ENCODE measurements around the gene H1-8.
"Not testable (repeated sequence)": the region's sequence is repeated elsewhere in the genome, so short reads cannot be mapped to it uniquely, and the experiment has no call there.

Gene H1-8

GRCh38 chr3:129515108-129515820 lies 27.7 kb upstream of the H1-8 start:
- not testable (repeated sequence) for DNase-seq (ENCODE audit: low spot score)

- DNase-seq (ENCODE audit: low spot score), result not testable (repeated sequence)
Observed at GRCh38 chr3:129515821-129516432, 27.0 kb upstream of the H1-8 start.

GRCh38 chr3:129517516-129517915 lies 25.5 kb upstream of the H1-8 start:
- DNase-seq (ENCODE audit: low spot score), result no peak

GRCh38 chr3:129518038-129518561 lies 24.9 kb upstream of the H1-8 start:
- no peak for DNase-seq (ENCODE audit: low spot score)

- no peak for DNase-seq (ENCODE audit: low spot score)
Observed at GRCh38 chr3:129518581-129518980, 24.4 kb upstream of the H1-8 start.

GRCh38 chr3:129519449-129519848 lies 23.5 kb upstream of the H1-8 start:
- no peak for DNase-seq (ENCODE audit: low spot score)

- no peak for DNase-seq (ENCODE audit: low spot score)
Observed at GRCh38 chr3:129519896-129520715, 22.9 kb upstream of the H1-8 start.

GRCh38 chr3:129520960-129521359 lies 22.0 kb upstream of the H1-8 start:
- no peak for DNase-seq (ENCODE audit: low spot score)

GRCh38 chr3:129521611-129522010 lies 21.4 kb upstream of the H1-8 start:
- DNase-seq (ENCODE audit: low spot score), result no peak

GRCh38 chr3:129522953-129523352 lies 20.0 kb upstream of the H1-8 start:
- DNase-seq (ENCODE audit: low spot score), result no peak

GRCh38 chr3:129524081-129524480 lies 18.9 kb upstream of the H1-8 start:
- no peak for DNase-seq (ENCODE audit: low spot score)

GRCh38 chr3:129525341-129525968 lies 17.5 kb upstream of the H1-8 start:
- no peak for DNase-seq (ENCODE audit: low spot score)

- peak; percentile 70 for DNase-seq (ENCODE audit: low spot score)
Observed at GRCh38 chr3:129526121-129526900, 16.7 kb upstream of the H1-8 start.

GRCh38 chr3:129527262-129527661 lies 15.7 kb upstream of the H1-8 start:
- DNase-seq (ENCODE audit: low spot score), result no peak

- DNase-seq (ENCODE audit: low spot score), result no peak
Observed at GRCh38 chr3:129528589-129529100, 14.3 kb upstream of the H1-8 start, which contains the start of gene RHO. Gene RHO, plus strand, starts transcription at chr3:129528639. Its CDS starts 95 bp downstream, at chr3:129528734.

GRCh38 chr3:129529436-129530210 lies 13.4 kb upstream of the H1-8 start:
- no peak for DNase-seq (ENCODE audit: low spot score)

GRCh38 chr3:129530251-129530791 lies 12.7 kb upstream of the H1-8 start:
- no peak for DNase-seq (ENCODE audit: low spot score)

GRCh38 chr3:129530821-129531220 lies 12.2 kb upstream of the H1-8 start:
- no peak for DNase-seq (ENCODE audit: low spot score)

GRCh38 chr3:129531699-129532098 lies 11.3 kb upstream of the H1-8 start:
- DNase-seq (ENCODE audit: low spot score), result no peak

- no peak for DNase-seq (ENCODE audit: low spot score)
Observed at GRCh38 chr3:129532261-129532660, 10.7 kb upstream of the H1-8 start.
